NCI-H187 (cell line): ENCODE data around the gene SLC9A9.
"Not testable (repeated sequence)": the region's sequence is repeated elsewhere in the genome, so short reads cannot be mapped to it uniquely, and the experiment has no call there.

Source experiments
- DNase-seq, 2 experiments: peaks; one replicate each; lab custom pipeline; 2025; lab: John Stamatoyannopoulos, UW

The SLC9A9 gene

DNA sequence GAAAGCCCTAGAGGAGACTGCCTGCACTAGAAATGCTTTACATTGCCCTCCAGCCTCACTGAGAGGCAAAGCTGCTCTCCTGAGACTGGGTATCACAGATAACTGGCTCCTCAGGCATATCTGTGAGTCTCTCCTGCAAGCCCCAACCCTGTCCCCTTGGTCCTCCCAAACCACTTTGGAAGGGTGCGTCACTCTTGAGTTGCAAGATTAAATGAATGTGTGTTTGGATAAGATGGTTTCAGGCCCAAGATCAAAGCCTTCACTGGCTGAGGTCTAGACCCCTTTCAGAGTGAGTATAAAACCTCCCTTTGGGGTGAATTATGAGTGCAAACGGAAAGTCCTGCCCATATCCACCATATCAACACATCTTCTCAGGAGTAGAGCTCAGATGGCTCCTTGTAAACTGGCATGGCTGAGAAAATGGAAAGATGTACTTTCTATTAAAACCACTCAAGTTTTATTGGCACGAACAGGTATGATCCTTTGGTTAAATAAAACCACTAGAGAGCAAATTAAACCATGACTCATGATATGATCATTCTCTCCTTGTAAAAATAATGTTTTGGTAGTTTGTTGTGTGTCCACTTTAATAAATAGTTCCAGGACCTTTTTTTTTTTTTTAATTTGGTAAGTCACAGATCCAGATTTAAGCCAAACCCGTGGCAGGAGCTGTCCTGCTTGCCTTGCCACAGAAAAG, 564.7 kb downstream of the SLC9A9 start:
- peak in 1 of 2 experiments; percentile 8 for DNase-seq

DNA sequence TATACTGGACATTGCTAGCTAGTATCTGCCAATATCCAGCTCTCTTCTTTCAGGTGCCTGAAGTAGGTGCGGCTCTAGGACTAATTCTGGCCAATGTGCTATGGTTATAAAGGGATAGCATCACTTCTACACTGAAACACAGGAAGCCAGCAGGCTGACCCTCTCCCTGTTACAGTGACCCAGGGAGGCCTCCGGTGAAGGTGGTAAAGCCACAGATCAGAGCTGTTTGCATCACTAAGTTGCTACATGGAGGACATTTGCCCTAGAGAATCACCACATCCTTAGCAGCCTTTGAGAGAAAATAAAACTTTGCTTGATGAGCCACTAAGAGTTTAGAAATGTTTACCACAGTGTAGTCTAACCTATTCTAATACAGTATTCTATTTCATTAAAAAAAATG, 567.3 kb downstream of the SLC9A9 start:
- no peak for DNase-seq

DNA sequence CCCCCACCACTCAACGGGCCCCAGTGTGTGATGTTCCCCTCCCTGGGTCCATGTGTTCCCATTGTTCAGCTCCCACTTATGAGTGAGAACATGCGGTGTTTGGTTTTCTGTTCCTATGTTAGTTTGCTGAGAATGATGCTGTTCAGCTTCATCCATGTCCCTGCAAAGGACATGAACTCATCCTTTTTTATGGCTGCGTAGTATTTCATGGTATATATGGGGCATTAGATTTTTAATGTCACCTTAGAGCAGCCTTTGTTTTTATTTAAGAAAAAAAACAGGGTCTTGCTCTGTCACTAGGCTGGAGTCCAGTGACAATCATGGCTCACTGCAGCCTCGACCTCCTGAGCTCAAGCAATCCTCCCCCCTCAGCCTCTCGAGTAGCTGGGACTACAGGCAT, 568.7 kb downstream of the SLC9A9 start:
- DNase-seq: not testable (repeated sequence)

DNA sequence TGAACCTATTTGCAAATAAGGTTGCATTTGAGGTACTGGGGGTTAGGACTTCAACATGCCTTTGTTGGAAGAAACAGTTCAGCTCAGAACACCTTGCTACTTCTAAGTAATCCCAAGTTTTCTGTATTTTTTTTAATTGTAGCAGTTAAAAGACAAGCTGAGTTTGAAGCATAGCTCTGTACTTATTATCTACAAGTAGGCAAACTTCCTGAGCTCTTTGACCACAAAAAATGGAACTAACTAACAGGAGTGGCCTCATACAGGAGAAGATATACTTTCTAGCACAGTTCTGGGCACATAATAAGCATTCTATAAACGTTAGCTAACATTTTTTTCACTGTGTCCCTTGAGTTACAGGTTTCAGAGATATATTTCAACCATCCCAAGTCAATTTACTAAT, 569.5 kb downstream of the SLC9A9 start:
- no peak for DNase-seq

DNA sequence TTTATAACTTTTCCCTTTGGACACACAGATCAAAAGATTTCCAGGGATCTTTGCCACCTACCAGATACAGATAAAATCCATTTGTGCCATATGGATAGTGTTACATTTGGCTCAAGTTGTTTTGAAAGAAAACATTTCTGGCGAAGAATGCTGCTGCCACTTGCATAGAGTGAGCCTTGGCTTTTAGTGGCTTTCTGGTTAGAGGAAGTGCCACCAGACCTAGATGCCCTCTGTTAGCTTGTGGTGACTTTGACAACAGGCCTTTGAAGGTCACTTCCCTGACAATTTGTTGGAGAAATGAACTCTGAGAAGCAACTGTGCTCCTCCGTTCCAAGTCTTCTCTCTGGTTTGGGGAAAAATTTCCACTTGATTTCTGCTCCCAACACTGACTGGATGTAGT, 570.7 kb downstream of the SLC9A9 start:
- DNase-seq: no peak

DNA sequence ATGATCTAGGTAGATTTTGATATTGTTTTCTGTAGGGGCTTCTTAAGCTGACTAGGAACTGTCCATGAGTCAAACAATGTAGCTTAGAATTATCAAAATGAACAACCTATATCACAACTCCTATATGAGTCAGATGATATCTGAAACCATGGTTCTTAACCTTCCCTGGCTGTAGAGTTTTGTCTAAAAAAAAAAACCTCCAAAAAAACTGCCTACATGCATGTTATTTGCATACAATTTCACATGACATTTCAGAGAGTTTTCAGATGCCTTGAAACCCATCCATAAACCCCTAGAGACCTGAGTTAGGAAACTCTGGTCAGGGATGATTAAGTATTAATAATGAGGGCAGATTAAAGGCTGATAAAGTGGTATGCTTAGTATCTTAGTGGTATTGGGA, 571.7 kb downstream of the SLC9A9 start:
- DNase-seq: no peak

DNA sequence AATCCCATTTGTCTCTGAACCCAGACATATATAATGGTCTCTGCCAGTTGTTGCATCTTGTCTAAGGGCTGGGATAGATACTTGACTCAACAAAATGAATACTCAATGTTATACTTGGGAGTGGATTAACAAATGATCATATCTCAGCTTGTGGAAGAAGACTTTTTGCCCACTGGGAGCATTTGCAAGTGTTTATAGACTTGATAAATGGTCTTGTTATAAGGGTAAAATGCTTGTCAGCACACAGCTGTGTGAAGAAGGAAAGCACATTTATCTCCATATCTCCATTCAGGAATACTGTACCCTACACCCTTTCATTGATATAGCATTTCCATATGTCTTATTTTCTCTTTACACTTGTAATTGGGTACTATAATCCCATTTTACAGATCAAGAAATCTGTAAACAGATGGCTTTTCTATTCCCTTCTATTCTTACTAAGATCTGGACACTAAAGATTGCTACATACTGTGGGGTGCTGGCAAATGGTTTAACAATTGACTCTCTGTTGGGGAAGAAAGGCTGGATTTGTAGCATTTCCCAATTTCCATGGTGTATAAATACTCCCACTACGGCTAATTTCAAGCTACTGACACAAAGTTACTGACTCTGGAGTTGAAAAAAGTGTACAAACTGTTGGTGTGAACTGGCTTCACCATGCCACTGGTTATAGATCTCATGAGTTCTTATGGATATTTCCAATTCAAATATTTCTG, 574.1 kb downstream of the SLC9A9 start:
- no peak for DNase-seq

DNA sequence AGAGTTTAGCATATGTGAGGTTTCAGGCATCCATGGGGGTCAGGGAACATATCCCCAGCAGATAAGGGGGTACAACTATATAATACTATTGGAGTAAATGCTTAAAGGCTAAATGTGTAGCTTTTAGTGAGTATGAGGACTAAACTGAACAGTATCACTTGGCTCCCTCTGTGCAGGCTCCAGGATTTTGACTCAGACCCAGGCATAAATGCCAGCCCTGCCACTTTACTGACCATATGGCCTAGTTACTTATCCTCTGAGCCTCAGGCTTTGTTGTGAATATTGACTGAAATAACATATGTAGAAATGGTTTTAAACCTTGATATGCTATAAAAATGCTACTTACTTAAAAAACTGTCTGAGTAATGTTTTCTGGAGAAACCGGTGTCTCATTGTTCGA, 577.1 kb downstream of the SLC9A9 start:
- DNase-seq: no peak

DNA sequence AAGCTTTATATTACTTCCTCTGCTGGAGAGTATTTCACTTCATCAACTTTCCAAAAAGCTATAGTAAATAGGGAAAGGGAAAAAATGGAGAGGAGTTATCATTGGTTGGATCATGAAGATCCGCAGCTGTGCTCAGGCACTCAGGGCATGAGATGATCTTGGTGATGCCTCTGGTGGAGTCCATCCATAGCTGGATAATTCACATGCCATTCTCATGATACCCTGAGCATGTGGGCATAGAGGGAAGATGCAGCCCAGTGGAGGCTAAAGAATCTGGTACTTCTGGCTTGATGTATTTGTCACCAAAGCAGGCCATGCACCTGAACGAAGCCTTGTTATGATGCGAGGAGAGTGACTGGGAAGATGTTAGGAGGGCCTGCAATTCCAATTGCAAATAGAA, 578.5 kb downstream of the SLC9A9 start:
- no peak for DNase-seq

DNA sequence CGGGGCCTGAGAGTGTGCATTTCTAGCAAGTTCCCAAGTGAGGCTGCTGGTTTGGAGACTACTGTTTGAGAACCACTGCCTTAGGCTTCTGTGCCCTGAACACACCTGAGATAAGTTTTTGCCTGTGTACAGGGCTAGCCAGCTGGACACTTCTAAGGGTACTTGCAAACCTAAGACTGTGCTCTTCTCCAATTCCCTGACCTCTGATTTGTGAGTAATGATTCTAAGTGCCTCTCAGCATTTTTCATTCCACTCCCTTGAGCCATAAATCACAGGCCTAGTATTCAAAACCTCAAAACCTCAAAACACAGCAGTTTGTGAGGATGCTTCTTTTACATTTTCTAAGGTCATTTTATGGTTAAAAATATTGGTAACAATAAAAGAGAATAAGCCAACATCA, 580.3 kb downstream of the SLC9A9 start:
- no peak for DNase-seq

DNA sequence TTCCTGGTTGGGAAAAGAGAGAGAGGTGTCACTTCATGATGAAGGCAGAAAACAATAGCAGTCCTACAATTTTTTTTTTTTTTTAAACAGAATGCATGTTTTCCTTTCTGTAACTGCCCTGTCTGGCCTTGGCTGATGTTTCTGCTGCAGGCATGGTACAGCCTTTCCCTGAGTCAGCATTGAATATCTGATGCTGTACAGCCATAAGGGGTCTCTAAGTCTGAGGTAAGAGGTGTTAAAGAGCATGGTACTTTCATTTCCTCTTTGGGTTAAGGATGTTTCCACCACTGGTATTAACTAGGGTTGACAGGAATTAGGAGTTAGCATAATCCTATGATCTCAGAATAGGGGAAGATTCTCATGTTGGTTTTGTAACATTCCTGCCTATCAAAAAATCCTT, 581.3 kb downstream of the SLC9A9 start:
- no peak for DNase-seq

DNA sequence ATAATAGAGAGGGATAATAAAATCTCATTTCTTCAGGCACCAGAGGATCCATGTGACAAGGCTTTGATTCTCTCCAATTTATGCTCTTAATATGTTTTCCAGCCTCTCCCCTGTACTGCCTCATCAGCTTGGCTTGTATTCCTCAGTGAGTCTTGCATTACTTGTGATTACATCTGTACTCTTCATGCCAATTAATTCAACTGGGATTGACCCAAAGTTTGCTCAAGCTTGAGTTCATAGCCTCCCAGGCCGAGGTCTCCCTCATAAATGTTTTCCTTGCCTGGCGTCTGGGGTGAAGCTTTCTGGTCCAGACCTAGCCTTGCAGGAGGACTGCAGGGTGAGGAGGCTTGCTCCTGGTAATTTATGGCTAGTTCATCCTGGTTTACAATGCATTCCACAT, 581.8 kb downstream of the SLC9A9 start:
- no peak for DNase-seq

DNA sequence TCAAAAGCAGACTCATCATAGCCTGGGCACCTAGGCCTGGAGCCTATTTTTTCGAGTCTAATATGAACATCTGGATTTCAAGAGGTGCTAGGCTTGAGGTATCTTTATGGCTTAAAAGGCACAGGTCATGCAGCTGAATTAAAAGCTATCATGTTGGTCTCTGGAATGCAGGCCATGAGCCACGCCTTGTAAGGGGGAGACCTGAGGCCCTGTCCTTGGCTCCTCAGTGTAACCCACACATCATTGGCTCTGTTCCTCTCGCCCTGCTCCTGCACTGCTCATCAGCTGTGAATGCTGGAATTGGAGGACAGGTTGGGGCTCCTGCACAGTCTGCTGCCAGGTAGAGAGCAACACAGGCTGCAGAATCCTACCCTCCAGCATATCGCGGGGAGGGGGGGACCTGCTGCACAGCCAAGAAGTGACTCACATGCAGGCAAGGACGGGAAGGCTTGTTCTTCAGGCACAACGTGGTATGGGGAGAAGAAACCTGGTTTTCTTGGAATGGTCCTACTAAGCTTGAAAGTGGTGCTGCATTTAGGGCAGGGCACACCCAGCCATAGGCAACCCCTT, 582.7 kb downstream of the SLC9A9 start:
- no peak for DNase-seq

DNA sequence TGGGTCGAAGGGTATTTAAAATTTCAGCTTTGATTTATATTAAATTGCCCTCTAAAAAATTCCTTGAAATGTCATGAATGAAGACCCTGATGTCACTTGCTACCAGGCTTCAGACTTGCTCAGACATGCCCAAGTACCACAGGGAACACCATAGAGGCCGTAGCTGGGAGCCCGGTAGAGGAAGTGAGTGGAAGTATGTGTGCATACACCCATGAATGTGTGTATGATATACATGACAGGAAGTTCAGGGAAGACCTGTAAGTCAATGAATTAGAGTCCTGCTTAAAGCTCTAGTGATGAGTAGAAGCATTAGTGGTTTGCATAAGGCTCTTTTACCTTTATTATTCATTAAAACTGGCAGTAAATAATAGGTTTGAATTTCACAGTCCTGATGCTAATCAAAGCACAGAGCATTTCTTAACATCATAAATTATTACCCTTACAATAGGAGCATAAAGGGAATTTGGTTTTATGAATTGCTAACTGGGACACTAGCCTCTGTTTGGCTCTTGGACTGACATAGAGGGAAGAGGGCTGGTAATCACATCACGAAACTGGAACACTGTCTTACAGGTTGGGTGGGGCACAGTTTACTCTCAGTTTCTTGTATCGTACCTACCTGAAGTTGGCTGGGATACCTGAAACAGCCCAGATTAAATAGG, 584.3 kb downstream of the SLC9A9 start:
- DNase-seq: no peak

DNA sequence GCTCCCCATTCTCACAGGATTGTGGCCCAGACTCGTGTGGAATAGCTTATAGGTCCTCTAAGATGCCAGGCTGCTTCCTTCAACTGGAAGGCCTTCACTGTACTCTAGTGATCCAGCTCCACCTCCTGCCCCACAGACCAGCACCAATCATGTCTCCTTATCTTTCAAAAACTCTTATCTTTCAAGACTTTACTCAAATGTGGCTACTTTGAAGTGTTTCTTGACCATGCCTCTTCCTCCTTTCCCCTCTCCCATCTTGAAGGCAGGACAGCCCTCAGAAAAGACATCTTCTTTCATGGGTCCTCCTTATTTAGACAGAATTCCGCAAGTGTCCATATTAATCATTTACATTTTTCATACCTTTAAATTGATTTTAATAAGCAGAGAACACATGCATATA, 586.4 kb downstream of the SLC9A9 start:
- no peak for DNase-seq

DNA sequence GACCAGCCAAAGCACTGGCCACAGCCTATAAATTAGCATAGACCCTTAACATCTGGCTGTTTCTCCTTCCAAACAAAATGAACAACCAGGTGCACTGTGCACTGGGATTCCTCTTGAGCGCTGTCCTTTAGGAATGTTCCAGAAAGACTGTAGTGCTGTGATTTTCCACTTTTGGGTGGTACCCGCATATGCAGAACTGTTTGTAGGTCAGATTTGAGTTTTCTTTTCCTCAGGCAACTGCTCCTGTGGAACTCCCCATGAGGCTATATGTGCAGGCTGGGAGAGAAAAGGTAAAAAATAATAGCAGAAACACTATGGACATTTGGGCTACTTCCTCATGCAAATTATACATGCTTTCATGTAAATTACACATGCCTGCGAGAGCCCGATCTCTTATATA, 589.6 kb downstream of the SLC9A9 start:
- DNase-seq: no peak

DNA sequence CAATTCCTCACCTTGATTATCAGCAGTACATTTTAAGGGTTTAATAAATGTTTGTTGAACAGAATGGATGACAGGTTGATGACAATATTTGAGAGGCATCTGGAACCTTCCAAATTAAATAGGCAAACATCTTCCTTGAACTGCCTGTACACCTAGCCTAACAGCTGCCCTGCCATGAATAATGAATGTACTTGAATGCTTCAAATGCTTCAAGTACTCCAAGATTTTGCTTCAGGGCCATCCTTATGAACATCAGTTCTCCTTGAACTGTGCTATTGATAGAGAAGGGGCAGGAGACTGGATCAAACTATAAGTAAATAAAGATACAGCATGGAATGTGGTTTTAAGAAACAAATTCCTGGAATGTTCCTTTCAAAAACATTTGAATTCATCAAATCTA, 591.9 kb downstream of the SLC9A9 start:
- no peak for DNase-seq

DNA sequence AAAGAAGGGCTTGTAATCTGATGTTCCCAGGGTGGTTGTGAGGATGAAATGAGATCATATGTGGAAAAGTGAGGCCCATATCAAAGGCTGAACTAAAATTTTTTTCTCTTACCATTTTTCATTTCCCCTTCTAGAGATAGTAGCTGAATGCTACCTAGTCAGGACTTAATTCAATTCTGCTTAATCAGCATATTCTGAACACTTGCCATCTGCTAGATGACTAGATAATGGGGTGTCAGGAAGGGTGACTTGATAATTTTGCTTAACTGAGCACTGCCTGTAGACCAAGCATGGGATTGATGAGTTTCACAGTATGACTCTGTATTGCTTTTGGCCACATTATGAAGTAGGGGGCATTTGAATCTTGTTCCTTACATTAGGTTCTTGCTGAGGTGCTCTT, 592.5 kb downstream of the SLC9A9 start:
- no peak for DNase-seq

DNA sequence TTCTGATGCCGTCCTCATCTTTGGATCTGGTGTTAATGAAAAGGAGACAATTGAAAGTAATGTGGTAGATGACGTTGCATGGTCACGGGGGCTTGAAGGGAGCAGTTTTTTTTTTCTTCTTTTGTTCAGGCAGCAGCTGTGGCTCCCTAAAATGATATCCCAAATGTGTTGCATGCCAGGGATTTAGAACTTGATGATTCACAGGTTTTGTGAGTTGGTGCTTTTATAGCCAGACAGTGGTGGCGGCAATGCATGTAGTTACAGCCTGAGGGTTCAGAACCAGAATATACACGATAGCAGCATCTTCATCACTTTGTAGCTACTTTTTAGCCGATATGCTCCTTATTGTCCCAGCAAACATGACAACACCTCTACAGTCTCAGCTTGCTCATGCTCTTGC, 595.3 kb downstream of the SLC9A9 start:
- no peak for DNase-seq

DNA sequence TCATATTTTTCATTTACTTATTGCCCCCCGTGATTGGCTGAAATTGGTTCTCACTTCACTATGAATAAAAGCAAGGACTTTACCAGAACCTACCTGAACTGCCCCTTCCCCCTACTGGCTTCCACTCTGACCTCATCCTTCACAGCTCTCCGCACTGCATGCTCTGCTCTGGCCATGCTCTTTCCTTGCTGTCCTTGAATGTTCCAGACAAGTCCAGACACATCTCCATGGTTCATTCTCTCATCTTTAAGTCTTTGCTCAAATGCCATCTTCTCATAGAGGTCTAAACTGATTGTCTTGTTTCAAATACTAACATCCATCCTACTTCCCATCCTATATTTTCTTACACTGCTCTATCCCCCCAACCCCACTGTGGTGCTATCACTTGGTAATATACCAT, 599.3 kb downstream of the SLC9A9 start:
- DNase-seq: no peak

DNA sequence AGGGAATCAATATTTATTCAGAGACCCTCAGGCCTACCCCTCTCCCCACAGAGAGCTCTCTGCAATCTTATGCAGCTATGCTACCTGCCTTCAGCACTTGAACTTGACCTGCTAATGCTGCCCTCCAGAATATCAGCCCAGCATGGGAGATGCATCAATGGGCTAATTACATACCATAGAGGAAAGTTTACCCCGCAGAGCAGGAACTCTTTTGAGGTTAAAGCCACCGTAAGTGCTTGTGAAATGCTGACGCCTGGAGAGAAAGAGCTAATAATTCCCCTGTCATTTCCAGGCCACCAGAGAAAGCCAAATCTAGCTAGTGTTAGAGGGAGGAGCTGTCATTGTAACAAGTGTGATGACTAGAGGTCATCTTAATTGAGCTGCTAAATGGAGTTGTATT, 601.2 kb downstream of the SLC9A9 start:
- DNase-seq: no peak

DNA sequence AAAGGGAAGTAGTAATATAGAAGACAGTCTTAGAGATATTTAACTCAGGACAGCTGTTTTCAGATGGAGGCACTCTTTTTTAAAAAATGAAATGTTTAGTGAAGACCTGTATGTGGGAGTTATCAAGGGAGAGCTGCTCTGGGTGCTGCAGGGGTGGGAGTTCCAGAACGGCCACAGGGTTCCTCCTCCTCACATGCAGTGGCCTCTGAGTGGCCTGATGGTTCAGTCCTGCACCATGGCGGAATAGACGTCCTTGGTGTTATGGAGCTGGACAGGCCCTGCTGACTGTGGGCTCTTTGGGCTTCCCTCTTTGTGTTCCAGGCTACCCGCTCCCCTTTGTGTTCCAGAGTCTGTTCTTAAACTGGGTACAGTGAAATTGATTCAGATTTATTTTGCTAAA, 602.6 kb downstream of the SLC9A9 start:
- no peak for DNase-seq

DNA sequence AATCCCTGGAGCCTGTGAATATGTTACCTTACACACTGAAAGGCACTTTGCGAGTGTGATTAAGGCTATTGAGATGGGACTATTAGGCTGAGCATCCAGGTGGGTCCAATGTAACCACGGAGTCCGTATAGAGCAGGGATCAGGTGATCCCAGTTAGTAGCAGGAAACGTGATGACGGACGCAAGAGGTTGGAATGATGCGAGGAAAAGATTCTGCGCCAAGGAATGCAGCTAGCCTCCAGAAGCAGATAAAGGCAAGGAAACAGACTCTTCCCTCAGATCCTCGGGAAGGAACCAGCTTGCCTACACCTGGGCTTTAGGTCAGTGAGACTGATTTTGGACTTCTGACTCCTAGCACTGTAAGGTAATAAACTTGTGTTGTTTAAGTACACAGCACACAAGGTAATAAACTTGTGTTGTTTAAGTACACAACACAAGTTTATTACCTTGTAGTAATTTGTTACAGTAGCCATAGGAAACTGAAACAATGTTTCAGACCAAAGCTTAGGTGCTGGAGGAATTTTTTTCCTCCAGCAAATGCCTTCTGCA, 603.7 kb downstream of the SLC9A9 start:
- no peak for DNase-seq
